Activated CD4-positive, alpha-beta T cell treated with anti-CD3 and anti-CD28 coated beads, Interleukin-2, amount 10 ng/mL, durations not matched to agents 7 days and 5 days (primary cell): ENCODE results near the gene PARD6G. TPM values are rescaled to one million over a fixed set of nuclear protein-coding genes. Genes with fewer than 3 reads are reported as not detected.

Experiments used
- CTCF ChIA-PET: fragments of 350-600 bp; sonication (Branson Sonifier 250); formaldehyde crosslinking; loops from one replicate; lab custom pipeline; 2021; ENCODE audit warnings: antibody characterized with exemption; lab: Charles Lee
- POLR2A ChIA-PET: fragments of 350-600 bp; sonication (Branson Sonifier 250); formaldehyde crosslinking; loops from one replicate; lab custom pipeline; 2021; ENCODE audit warnings: antibody characterized with exemption; lab: Charles Lee
- DNase-seq: peaks from one replicate; pipeline ENCODE4 v3.0.0-alpha.2; 2020
- H3K27ac Mint-ChIP-seq: one replicate; pipeline ENCODE4 v1.8.0; 2021; ENCODE audit warnings: mild to moderate bottlenecking, moderate library complexity, mixed read lengths
- H3K27me3 Mint-ChIP-seq: one replicate; pipeline ENCODE4 v1.8.0; 2021; ENCODE audit warnings: mixed read lengths
- H3K36me3 Mint-ChIP-seq: one replicate; pipeline ENCODE4 v1.8.0; 2021; ENCODE audit warnings: low read depth, mixed read lengths
- H3K4me1 Mint-ChIP-seq: one replicate; pipeline ENCODE4 v1.8.0; 2021; ENCODE audit warnings: mixed read lengths
- H3K4me3 Mint-ChIP-seq: one replicate; pipeline ENCODE4 v1.8.0; 2021; ENCODE audit warnings: mild to moderate bottlenecking, moderate library complexity, mixed read lengths
- H3K9me3 Mint-ChIP-seq: one replicate; pipeline ENCODE4 v1.8.0; 2021; ENCODE audit warnings: mixed read lengths
- total RNA-seq, 2 experiments: library from RNA; stranded (reverse); gene quantifications; one replicate each; pipeline ENCODE4 v1.2.3, GENCODE V29; 2021

PARD6G gene
- total RNA-seq, 2 experiments from 2014 or later = 0.15 to 0.22 TPM

DNA sequence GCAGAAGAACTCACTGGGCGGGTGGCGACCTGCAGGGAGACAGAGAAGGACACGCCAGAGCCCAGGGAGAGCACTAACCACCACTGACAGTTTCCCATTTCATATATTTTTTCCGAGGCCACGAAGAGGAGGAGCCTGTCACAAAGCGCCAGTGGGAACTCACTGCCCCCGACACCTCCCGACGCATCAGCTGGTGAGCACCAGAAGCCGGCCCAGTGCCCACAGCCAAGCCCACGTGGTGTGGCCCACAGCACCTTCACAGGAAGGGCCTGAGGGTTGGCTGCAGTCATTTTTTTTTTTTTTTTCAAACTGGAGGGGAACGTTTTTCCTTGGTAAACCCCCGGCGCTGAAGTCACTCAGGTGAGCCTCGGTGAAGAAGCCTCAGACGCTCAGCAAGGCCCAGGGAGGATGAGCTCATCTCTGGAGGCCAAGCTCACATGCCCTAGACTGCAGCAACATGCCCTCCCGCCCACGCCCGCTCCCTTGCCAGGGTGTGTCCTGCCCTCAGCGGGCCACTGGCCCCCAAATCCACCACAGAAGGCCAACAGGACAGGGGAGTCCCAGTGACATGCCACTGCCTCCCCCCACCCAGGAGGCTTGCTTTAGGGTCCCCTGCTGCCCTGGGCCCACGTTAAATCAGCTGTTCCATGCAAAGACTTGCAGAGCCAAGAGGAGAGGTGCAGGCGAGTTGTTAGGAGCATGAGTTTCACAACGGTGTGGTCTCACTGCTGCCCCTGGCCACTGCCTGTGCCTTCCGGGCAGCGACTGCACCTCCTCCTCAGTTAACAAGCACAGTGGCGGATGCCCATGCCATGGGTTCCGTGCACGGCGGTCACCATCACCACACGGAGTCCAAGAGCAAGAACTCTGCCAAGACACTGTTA, 68.1 kb downstream of the PARD6G start:
- DNase-seq = no peak
- Mint-ChIP-seq H3K9me3 (no peaks in the 10 kb centered on the region), H3K27ac (no peak overlapping the region), H3K4me1 (peaks cover 13% of the 10 kb centered on the region), H3K36me3 (no peaks in the 10 kb centered on the region), H3K27me3 (peaks cover 25% of the 10 kb centered on the region), H3K4me3 (no peak overlapping the region)
- CTCF ChIA-PET = interaction anchor here (1.0 kb wide), 1 partner anchor 12 kb away, joined by 3 read pairs; no protein-coding TSS in a partner anchor
- POLR2A ChIA-PET = no interaction called here

DNA sequence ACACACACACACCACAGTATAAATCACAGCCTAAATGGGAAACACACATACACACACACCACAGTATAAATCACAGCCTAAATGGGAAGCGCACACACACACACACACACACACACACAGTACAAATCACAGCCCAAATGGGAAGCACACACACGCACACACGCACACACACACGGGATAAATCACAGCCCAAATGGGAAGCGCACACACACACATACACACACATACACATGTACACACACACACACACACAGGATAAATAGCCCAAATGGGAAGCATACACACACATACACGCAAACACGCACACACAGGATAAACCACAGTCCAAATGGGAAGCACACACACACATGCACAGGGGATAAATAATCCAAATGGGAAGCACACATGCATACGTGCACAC, 70.2 kb downstream of the PARD6G start:
- Mint-ChIP-seq H3K36me3 (no peaks in the 10 kb centered on the region), H3K4me3 (no peak overlapping the region), H3K27ac (no peak overlapping the region), H3K9me3 (no peaks in the 10 kb centered on the region), H3K27me3 (peaks cover 24% of the 10 kb centered on the region), H3K4me1 (peaks cover 13% of the 10 kb centered on the region)
- ChIA-PET CTCF (no interaction called here), POLR2A (no interaction called here)
- no peak for DNase-seq

DNA sequence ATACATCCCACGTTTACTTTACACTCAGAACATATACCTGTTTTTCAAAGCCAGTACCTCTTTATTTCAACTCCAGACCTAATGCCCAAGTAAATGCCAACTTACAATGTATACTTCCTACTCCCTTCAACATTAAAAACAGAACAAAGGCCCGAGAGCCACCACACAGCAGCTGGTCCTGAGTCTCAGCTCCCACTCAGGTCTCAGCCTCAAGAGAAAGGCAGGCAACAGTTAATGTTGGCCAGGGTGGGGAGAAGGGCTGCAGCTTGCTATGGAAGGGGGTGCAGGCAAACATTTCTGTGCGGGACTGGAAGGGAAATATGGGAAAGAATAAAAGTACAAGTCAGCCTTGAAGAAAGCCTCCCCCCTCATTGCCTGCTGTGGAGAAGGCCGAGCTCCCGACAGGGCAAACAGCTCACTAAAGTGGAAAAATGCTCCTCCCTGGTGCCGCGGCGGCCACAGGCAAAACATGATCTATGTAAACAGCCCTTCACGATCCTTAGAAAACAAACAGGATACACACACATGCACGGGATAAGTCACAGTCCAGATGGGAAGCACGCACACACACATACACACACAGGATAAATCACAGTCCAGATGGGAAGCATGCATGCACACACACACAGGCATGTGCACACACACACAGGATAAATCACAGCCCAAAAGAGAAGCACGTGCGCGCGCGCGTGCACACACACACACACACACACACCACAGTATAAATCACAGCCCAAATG, 70.8 kb downstream of the PARD6G start:
- Mint-ChIP-seq H3K27ac (no peak overlapping the region), H3K4me3 (no peak overlapping the region), H3K9me3 (no peaks in the 10 kb centered on the region), H3K36me3 (no peaks in the 10 kb centered on the region), H3K4me1 (peaks cover 15% of the 10 kb centered on the region), H3K27me3 (peaks cover 30% of the 10 kb centered on the region)
- POLR2A ChIA-PET = no interaction called here
- no peak for DNase-seq
- CTCF ChIA-PET = no interaction called here

DNA sequence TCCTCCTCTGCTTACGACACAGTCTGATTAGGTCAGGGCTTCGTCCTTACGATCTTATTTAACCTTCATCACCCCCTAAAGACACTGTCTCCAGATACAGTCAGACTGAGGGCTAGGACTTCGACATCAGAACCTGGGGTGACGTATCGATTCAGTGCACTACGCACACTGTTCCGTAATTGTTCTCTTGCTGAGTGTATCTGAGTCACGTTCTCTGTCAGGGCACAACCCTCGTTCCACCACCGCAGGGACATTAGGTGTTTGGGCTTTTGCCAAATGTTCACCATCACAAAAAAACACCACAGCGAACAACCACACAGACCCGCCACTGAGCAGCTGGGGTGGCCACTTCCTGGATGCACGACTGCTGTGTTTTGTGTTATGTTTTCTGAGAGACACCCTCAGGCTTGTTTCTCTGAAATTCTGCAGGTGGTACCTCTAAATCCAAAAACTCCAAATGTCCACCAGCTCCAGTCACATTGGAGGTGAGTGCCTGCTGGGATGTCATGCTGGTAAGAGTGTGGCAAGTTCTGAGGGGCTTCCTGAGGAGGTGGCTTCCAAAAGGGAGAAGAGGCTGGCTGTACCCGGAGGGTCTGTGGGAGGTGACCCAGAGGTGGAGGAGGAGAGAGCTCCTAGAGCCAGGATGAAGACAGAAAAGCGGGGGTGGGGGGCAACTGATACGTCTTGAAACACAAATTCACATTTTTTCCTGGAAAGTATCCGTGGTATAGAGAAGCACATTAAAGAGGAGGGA, 71.7 kb downstream of the PARD6G start:
- peak; percentile 48 for DNase-seq
- Mint-ChIP-seq H3K4me3 (no peak overlapping the region), H3K27me3 (peaks cover 31% of the 10 kb centered on the region), H3K9me3 (no peaks in the 10 kb centered on the region), H3K27ac (no peak overlapping the region), H3K4me1 (peaks cover 16% of the 10 kb centered on the region), H3K36me3 (no peaks in the 10 kb centered on the region)
- ChIA-PET CTCF (no interaction called here), POLR2A (no interaction called here)

DNA sequence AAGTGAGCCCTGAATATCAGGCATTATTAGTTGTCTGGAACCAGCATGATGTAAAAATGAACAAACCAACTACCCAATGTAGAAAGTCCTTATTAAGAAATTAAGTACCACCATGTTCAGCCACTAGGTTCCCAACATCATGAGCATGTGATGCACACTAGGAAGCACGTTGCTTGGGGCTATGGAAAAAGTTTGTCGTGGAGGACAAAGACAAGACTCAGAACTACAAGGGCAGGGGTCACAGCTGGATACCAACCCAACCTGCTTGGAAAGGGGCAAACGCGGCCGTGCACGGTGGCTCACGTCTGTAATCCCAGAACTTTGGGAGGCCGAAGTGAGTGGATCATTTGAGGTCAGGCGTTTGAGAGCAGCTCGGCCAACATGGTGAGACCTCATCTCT, 74.3 kb downstream of the PARD6G start:
- no peak for DNase-seq
- Mint-ChIP-seq H3K27ac (no peak overlapping the region), H3K27me3 (peaks cover 34% of the 10 kb centered on the region), H3K36me3 (no peaks in the 10 kb centered on the region), H3K4me1 (peaks cover 16% of the 10 kb centered on the region), H3K4me3 (no peak overlapping the region), H3K9me3 (no peaks in the 10 kb centered on the region)
- ChIA-PET POLR2A (no interaction called here), CTCF (no interaction called here)

DNA sequence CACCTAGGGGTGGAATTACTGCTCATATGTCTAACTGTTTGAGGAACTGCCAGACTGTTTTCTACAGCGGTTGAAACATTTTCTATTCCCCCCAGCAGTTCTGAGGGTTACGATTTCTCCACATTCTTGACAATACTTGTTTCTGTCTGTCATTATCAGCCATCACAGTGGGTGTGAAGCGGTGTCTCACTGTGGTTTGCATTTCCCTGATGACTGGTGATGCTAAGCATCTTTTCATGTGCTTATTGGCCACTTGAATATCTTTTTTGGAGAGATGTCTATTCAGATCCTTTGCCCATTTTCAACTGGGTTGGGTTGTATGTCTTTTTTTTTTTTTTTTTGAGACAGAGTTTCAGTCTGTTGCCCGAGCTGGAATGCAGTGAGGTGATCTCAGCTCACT, 75.3 kb downstream of the PARD6G start:
- H3K36me3 Mint-ChIP-seq = no peaks in the 10 kb centered on the region
- peaks cover 34% of the 10 kb centered on the region for H3K27me3 Mint-ChIP-seq
- POLR2A ChIA-PET = no interaction called here
- H3K9me3 Mint-ChIP-seq = no peaks in the 10 kb centered on the region
- CTCF ChIA-PET = no interaction called here
- H3K4me3 Mint-ChIP-seq = no peak overlapping the region
- no peak overlapping the region for H3K27ac Mint-ChIP-seq
- DNase-seq = no peak
- H3K4me1 Mint-ChIP-seq = peaks cover 16% of the 10 kb centered on the region

DNA sequence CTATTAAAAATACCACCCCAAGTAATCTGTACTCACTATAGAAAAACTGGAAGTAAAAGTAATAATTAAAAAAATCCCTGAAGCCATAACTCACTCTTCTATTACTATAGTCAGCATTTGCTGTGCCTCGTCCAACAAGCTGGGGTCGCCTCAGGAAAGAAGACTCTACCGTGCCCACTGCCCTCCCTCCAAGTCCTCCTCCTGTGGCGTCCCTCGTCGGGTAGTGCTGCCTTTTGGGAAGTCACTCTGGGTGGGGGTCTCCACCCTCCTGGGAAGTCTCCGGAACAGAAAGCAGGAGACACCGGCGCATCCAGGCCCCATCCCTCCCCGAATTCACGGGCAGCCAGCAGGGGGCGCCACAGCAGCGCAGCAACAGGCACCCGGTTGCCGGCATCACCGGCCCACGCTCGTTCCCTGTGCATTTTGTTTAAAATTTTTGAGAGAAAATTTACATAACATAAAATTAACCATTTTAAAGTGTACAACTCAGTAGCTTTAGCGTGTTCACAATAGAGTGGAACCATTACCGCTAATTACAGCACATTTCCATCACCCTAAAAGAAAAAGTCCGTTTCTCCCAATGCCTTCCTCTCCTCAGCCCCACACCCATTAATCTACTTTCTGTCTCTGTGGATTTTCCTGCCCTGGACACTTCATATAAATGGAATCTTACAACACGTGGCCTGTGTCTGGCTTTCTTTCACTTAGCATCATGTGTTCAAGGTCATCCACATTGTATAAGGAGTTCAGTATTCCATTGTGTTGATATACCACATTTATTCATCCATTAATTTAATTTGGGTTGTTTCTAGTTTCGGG, 76.1 kb downstream of the PARD6G start:
- peak; percentile 49 for DNase-seq
- peaks cover 16% of the 10 kb centered on the region for H3K4me1 Mint-ChIP-seq
- H3K4me3 Mint-ChIP-seq = no peak overlapping the region
- no peaks in the 10 kb centered on the region for H3K9me3 Mint-ChIP-seq
- ChIA-PET CTCF (interaction anchor here (1.0 to 1.2 kb wide), 3 partner anchors 11 to 14 kb away, joined by 3 to 4 read pairs (median 4); no protein-coding TSS in a partner anchor), POLR2A (no interaction called here)
- H3K27me3 Mint-ChIP-seq = peaks cover 26% of the 10 kb centered on the region
- H3K36me3 Mint-ChIP-seq = no peaks in the 10 kb centered on the region
- no peak overlapping the region for H3K27ac Mint-ChIP-seq

DNA sequence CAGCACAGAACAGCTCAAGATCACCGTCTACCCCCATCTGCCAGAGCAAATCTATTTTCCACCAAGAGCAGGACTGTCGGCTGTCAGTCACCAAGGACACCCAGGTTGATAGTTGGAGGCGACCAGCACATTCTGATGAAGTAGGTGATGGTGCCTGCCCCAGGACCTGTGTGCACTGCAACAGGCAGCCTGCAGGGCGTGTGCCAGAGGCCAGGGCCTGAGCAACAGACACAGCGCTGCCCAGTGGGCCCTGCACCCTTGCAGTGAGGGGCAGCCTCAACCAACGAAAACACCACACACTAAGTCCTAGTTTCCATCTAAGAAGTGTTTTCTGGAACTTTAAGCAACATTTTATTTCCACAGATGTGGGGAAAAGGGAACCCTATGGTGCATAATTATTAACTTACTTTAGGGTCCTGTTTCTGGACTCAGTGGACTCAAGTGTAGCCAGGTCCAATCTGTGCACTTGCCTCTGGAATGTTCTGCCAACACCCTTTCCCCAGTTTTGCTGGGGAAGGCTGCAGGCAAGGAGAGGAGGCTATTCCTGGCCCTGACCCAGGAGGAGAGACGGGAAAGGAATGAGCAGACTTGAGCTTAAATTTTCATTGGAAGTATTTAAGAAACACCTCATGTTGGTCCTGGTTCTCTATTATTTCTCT, 76.8 kb downstream of the PARD6G start:
- Mint-ChIP-seq H3K36me3 (no peaks in the 10 kb centered on the region), H3K27me3 (peaks cover 19% of the 10 kb centered on the region), H3K4me3 (no peak overlapping the region), H3K4me1 (peaks cover 10% of the 10 kb centered on the region), H3K27ac (no peak overlapping the region), H3K9me3 (no peaks in the 10 kb centered on the region)
- CTCF ChIA-PET = interaction anchor here (0.6 to 1.2 kb wide), 4 partner anchors 11 to 254 kb away, joined by 3 to 4 read pairs (median 4); no protein-coding TSS in a partner anchor
- no peak for DNase-seq
- POLR2A ChIA-PET = no interaction called here

DNA sequence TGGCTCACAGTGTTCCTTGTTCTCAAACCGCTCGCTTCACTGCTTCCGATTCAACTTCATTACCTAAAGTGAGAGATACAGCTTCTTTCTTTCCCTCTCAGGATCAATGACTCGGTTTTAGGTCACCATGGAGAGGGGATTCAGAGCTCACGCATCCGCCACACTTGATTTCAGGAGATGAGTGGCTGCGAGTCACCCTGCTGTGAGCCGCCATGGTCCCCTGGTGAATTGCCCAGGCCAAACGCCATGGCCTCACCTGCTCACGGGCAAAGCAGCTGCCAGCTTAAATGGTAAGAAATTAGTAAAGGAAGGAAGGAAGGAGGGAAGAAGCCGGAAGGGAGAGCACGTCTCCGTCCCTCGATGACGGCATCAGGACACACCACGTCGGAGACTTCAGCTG, 77.7 kb downstream of the PARD6G start:
- peaks cover 7% of the 10 kb centered on the region for H3K9me3 Mint-ChIP-seq
- peaks cover 3% of the 10 kb centered on the region for H3K4me1 Mint-ChIP-seq
- peaks cover 13% of the 10 kb centered on the region for H3K27me3 Mint-ChIP-seq

DNA sequence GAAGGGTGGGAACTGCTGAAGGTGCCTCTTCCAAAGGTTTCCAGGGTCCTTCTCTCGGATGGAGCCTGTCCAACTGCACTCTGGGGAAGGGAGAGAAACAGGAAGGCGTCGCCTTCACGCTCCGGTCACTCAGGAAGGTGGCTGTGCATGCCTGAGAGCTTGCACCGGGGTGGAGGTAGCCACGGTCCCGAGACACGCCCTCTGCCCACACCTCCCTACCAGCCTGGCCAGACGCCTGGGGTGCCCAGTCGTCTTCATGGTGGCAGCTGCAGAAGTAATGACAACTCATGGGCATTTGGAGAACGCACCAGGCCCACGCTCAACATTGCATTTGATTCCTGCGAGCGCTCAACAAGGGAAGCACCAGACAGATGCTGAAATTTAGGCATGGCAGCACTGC, 78.3 kb downstream of the PARD6G start:
- no peak overlapping the region for H3K4me3 Mint-ChIP-seq
- H3K9me3 Mint-ChIP-seq = peaks cover 10% of the 10 kb centered on the region
- H3K4me1 Mint-ChIP-seq = peaks cover 3% of the 10 kb centered on the region
- DNase-seq = no peak
- no peaks in the 10 kb centered on the region for H3K36me3 Mint-ChIP-seq
- ChIA-PET CTCF (no interaction called here), POLR2A (no interaction called here)
- H3K27me3 Mint-ChIP-seq = peaks cover 11% of the 10 kb centered on the region
- no peak overlapping the region for H3K27ac Mint-ChIP-seq

More for the DNA sequence above, 77.7 kb downstream of the PARD6G start:
- no peak for DNase-seq
- no peaks in the 10 kb centered on the region for H3K36me3 Mint-ChIP-seq
- no peak overlapping the region for H3K4me3 Mint-ChIP-seq
- POLR2A ChIA-PET = no interaction called here
- CTCF ChIA-PET = interaction anchor here (0.6 kb wide), 1 partner anchor 253 kb away, joined by 3 read pairs; no protein-coding TSS in a partner anchor
- no peak overlapping the region for H3K27ac Mint-ChIP-seq

DNA sequence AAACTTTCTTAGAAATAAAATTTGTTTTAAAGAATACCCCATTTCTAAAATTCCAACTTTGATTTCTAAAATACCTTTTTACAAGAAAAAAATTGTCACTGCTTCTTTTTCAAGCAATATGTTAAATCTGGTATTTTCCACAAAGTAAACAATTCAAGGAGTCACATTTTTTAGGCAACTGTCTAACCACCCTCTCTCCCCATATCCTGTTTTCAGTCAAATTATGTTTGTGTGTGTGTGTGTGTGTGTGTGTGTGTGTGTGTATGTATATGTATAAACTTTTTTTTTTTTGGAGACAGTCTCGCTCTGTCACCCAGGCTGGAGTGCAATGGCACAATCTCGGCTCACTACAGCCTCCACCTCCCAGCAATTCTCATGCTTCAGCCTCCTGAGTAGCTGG, 79.0 kb downstream of the PARD6G start:
- ChIA-PET POLR2A (no interaction called here), CTCF (no interaction called here)
- Mint-ChIP-seq H3K36me3 (no peaks in the 10 kb centered on the region), H3K27ac (no peak overlapping the region), H3K4me1 (peaks cover 3% of the 10 kb centered on the region), H3K4me3 (no peak overlapping the region), H3K27me3 (peaks cover 11% of the 10 kb centered on the region), H3K9me3 (peaks cover 10% of the 10 kb centered on the region)
- DNase-seq = no peak

DNA sequence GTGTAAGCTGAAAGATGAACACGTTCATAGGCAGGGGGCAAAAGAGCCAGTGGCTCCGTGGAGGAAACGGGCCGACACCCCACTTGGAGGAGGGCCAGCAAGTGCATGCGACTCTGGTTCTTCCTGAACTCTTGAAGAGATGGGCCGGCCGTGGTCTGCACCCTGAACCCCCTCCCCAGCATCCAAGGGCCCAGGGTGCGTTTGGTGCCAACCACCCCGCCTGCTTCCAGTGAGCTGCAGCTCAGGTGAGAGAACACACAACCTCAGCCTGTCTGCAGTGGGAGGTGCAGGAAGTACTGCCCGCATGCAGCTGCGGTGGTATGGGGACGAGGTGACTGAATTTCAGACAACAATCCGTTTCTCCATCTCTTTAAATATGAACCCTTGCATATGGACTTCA, 79.4 kb downstream of the PARD6G start:
- H3K27ac Mint-ChIP-seq = no peak overlapping the region
- no peaks in the 10 kb centered on the region for H3K36me3 Mint-ChIP-seq
- POLR2A ChIA-PET = no interaction called here

More for the DNA sequence above, 79.4 kb downstream of the PARD6G start:
- DNase-seq = no peak
- Mint-ChIP-seq H3K4me3 (no peak overlapping the region), H3K4me1 (peaks cover 3% of the 10 kb centered on the region), H3K27me3 (peaks cover 11% of the 10 kb centered on the region), H3K9me3 (peaks cover 10% of the 10 kb centered on the region)
- CTCF ChIA-PET = no interaction called here
